IPS-NIHi7 (cell line): ENCODE data around the gene DLG5.

Experiments used
- DNase-seq: peaks from one replicate; pipeline ENCODE4 v3.0.0; 2012; ENCODE audit warnings: mixed read lengths; ENCODE audit errors: extremely low spot score

The DLG5 gene

DNA sequence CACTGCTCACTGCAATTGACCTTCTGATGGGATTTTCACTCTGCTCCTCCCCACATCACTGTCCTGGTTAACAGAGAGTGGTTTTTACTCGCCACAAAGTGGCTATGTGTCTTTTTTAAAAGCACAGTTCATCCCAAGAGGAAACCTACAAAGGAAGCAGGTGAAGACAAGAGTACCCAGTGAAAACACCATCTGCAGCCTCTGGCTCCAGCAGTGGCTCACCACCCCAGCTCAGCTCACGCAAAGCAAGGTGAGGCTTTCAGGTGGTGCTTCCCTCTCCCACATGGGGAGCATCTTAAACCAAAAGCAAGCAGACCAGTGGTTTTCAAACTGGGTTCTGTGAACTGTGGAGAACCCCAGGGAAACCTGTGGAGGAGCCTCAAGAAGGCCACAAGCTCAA lies 14.0 kb downstream of the DLG5 start:
- no peak for DNase-seq

DNA sequence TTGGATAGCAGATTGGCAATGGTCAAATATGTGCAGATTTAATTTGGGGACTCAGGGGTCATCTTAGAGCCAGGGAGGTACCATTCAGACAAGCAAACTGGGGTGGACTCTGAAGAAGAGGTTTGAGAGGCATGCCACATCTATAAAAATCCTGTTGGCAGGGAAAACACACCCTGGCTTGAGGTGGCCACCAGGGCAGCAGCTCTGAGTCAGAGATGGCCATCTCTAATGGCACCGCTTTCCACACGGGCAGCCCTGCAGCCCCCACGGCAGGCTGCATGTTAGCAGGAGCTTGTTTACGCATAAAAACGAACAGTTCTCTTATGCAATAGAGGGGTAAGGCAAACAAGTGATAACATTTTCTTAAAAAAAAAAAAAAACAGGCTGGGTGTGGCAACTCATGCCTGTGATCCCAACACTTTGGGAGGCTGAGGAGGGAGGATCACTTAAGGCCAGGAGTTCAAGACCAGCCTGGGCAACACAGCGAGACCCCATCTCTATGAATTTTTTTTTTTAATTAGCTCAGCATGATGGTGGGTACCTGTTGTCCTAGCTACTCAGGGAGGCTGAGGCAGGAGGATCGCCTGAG lies 14.9 kb downstream of the DLG5 start:
- no peak for DNase-seq

- DNase-seq: no peak
Observed at GRCh38 chr10:77910524-77911145, 15.9 kb downstream of the DLG5 start.

- DNase-seq: no peak
Observed at GRCh38 chr10:77909749-77910375, 16.7 kb downstream of the DLG5 start.

DNA sequence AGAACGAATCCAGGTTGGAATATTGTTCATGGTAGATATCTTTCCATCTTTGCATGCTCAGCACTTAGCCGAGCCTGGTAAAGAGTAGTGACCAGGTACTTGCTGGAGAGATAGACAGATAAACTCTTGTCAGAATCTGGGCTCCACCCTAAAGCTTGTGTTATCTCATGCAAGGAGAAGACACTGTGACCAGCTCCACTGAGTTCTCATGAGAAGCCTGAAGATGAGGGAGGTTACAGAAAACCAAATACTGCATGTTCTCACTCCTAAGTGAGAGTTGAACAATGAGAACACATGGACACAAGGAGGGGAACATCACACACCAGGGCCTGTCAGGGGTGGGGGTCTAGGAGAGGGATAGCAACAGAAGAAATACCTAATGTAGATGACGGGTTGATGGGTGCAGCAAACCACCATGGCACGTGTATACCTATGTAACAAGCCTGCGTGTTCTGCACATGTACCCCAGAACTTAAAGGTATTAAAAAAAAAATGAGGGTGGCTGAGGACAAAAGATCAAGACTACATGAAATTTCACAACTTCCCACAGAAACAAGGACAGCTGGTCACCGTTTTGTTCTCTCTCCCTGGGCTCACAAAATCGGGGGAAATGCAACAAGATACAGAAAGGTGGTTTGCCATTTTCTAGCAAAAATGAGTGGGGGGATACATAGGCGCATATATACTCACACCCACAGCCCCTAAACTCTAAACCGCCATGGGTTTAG lies 17.4 kb downstream of the DLG5 start:
- no peak for DNase-seq

DNA sequence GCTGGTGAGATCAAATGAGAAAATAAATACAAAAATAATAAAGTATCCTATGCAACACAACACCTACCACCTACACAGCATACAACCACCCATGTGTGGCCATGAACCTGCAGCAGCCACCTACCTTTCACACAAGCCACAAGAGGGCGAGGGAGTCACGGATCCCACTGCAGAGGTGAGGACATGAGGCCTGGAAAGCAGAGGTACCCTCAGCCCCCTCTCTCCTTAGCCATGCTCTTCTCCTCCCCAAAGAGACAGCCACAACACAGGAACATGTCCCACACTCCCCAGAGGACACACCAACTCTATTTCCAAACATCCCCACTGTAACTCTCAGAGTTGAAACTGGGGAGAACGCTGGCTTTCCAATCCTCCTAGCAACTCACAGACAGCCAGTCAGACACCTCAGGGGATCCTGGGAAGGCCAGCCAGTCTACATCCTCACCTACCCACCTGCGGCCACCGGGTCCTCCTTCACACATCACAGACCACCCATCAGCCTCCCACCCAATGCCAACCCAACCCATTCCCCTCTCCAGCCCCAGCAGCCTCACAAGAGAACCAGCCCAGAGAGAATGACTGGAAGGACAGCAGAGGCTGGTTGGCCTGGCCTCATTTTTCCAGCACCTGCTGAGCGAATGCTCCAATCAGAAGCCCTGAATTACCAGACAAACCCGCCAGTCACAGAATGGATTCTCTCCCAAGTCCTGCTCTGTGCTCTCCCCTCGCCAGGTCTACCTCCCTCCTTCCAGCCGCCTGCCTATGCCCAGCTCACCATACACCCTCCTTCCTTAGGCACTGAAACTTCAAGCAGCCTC lies 18.4 kb downstream of the DLG5 start:
- peak; percentile 67 for DNase-seq

DNA sequence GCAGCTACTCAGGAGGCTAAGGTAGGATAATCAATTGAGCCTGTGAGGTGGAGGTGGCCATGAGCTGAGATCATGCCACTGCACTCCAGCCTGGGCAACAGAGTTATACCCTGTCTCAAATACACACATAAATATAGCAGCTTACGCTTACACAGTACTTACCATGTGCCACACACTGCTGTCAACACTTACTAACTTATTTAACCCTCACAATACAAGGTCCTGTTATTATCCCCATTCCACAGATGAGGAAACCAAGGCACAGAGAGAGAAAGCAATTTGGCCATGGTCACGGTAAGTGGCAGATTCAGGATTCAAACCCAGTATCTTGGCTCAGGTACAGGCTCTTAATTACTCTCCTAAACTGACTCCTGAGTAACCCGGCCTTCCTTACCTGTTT lies 19.1 kb downstream of the DLG5 start:
- DNase-seq: no peak

DNA sequence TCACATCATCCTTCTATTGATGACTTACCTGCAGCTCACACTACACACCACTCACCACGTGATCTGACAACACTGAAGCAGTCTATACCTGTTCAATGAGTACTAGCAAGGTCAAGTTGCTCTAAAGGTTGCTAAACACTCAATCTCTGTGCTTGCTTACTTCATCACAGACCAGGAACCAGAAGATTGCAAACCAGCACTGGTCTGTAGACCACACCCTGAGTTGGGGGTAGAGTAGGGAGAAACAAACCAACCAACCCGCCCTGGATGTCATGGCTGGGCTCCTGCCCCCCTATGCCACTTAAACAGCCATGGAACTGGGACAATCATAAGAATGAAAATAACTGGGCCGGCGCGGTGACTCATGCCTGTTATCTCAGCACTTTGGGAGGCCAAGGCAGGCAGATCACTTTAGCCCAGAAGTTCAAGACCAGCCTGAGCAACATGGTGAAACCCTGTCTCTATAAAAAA lies 19.6 kb downstream of the DLG5 start:
- DNase-seq: no peak

- DNase-seq: no peak
Observed at GRCh38 chr10:77905781-77906180, 20.8 kb downstream of the DLG5 start.

- no peak for DNase-seq
Observed at GRCh38 chr10:77905086-77905748, 21.3 kb downstream of the DLG5 start.

- no peak for DNase-seq
Observed at GRCh38 chr10:77904100-77904840, 22.3 kb downstream of the DLG5 start.

DNA sequence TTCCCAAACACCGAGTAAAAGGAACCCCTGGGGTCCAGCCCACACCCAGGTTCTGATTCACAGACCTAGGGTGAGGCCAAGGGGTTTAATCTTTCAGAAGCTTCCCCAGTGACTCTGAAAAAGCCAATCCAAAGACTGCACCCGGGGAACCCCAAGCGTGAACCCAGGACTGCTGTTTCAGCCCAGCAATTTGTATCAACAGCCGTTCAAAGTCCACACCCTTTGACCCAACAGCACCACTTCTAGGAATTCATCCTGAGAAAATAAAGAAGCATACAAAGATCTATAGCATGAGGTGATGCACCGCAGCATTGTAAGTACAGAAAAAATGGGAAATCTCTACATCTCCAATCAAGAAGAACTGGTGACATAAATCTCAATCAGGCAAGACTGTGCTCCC lies 24.4 kb downstream of the DLG5 start:
- DNase-seq: no peak

GRCh38 chr10:77901743-77902142 lies 24.8 kb downstream of the DLG5 start:
- no peak for DNase-seq

DNA sequence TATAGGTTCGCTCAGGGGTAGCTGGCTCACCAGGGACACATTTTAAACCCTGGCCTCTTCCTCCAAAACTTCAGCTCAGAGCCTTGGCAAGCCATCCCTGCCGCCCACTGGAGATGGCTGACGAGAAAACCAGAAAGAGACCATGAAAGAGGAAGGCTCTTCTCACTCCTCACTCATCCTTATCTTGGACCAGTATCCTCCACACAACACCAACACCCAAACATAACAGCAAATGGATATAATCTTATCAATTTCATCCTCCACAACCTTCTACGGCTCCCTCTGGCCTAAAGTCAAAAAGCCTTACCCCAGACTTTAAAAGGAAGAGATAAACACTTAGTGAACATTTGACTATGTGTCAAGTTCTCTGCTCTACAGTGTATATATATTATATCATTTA lies 26.9 kb downstream of the DLG5 start:
- DNase-seq: no peak

GRCh38 chr10:77899080-77899477 lies 27.5 kb downstream of the DLG5 start:
- no peak for DNase-seq

DNA sequence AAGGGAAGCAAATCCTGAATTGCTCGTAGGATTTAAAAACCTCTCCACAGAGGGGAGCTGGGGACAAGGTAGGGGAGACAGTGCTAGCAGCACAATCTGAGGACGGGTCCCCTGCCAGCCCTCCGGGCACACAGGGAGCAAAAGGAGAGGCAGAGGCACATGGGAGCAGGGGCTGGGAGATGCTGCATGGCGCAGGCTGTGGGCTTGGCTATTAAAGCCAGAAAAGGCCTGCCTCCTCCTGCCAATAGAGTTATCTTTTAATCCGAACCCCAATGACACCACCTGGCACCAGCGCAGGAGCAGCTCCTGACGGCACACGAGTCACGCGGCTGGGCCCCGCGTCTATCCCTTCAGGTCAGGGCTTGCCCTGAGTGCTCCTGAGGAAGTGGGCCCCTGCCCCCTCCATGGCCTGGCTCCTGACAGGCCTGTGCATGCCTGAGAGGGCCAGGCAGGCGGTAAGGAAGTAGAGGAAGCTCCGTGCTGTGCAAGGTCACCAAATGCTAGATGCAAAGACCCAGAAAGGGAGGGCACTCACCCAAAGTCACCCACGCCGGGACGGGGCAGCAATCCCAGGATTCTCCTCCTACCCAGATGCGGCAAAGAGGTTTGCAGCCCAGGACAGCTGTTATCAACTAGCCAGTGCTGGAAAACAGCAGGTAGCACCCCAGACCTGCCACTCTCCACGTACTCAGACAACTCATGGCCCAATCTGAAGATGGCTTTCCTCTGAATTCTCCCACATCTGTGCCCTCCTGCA lies 28.1 kb downstream of the DLG5 start:
- no peak for DNase-seq

GRCh38 chr10:77896058-77896457 lies 30.5 kb downstream of the DLG5 start:
- DNase-seq: no peak

- no peak for DNase-seq
Observed at GRCh38 chr10:77894058-77894457, 32.5 kb downstream of the DLG5 start.

GRCh38 chr10:77893386-77893785 lies 33.2 kb downstream of the DLG5 start:
- DNase-seq: no peak

GRCh38 chr10:77892761-77893160 lies 33.8 kb downstream of the DLG5 start:
- DNase-seq: no peak
